Stimulated activated CD8-positive, alpha-beta memory T cell treated with anti-CD3 and anti-CD28 coated beads, Interleukin-4, amount 100 ng/mL, for 24 hours (primary cell): ENCODE measurements around the gene REG1A.

ENCODE experiments used
- DNase-seq: peaks from one replicate; pipeline ENCODE4 v3.0.0-alpha.2; 2020; ENCODE audit warnings: low read depth

REG1A gene

GRCh38 chr2:79125721-79125985, 5.4 kb downstream of the REG1A start:
- no peak for DNase-seq

GRCh38 chr2:79128406-79128805, 8.1 kb downstream of the REG1A start:
- no peak for DNase-seq

- DNase-seq, result no peak
These were observed 9.0 kb downstream of the REG1A start for GRCh38 chr2:79129260-79129659.

GRCh38 chr2:79129804-79130203, 9.5 kb downstream of the REG1A start:
- no peak for DNase-seq

- DNase-seq, result no peak
These were observed 11.4 kb downstream of the REG1A start for GRCh38 chr2:79131687-79132086.

- no peak for DNase-seq
These were observed 18.1 kb downstream of the REG1A start for GRCh38 chr2:79138385-79138784.

GRCh38 chr2:79139423-79139822, 19.1 kb downstream of the REG1A start:
- DNase-seq, result no peak

- no peak for DNase-seq
These were observed 35.7 kb downstream of the REG1A start for GRCh38 chr2:79155826-79156476.

- DNase-seq, result no peak
These were observed 38.7 kb downstream of the REG1A start for GRCh38 chr2:79159030-79159429.

GRCh38 chr2:79159653-79160052, 39.4 kb downstream of the REG1A start, which contains the start of gene REG3A:
TSS of gene REG3A (minus strand) at chr2:79159753. CDS start at chr2:79159405, 348 bp downstream.
- no peak for DNase-seq

- no peak for DNase-seq
These were observed 41.8 kb downstream of the REG1A start for GRCh38 chr2:79162132-79162531.

GRCh38 chr2:79162801-79163200, 42.5 kb downstream of the REG1A start:
- no peak for DNase-seq

- no peak for DNase-seq
These were observed 51.2 kb downstream of the REG1A start for GRCh38 chr2:79171348-79171958.
